Uterus (tissue), 4 donors: Measurements from ENCODE around the gene HDAC4. TPM values are rescaled to one million over a fixed set of nuclear protein-coding genes. Genes with fewer than 3 reads are reported as not detected.

ENCODE experiments used
- DNase-seq, 2 donors: peaks; one replicate each; pipeline ENCODE4 v3.0.0-alpha.2; 2019 to 2020
- H3K27ac ChIP-seq, 2 donors: fragments of 200-600 bp; sonication (generic); 1 replicate in 1 of 2; 2 replicates in 1 of 2; pipeline ENCODE4 v1.5.1; 2016 to 2018
- H3K27me3 ChIP-seq, 2 donors: fragments of 200-600 bp; sonication (generic); one replicate each; pipeline ENCODE4 v1.5.1; 2018 to 2019; ENCODE audit warnings: control low read depth in 1 of 2
- H3K36me3 ChIP-seq, 2 donors: fragments of 200-600 bp; sonication (generic); one replicate each; pipeline ENCODE4 v1.5.1; 2019; ENCODE audit warnings: control low read depth in 1 of 2
- H3K4me1 ChIP-seq, 2 donors: fragments of 200-600 bp; sonication (generic); one replicate each; pipeline ENCODE4 v1.5.1; 2018 to 2019; ENCODE audit warnings: control low read depth in 1 of 2
- H3K4me3 ChIP-seq, 2 donors: fragments of 200-600 bp; sonication (generic); 1 replicate in 1 of 2; 2 replicates in 1 of 2; pipeline ENCODE4 v1.5.1; 2018 to 2019; ENCODE audit warnings: mild to moderate bottlenecking in 1 of 2
- H3K9me3 ChIP-seq, 2 donors: fragments of 200-600 bp; sonication (generic); one replicate each; pipeline ENCODE4 v1.5.1; 2019; ENCODE audit warnings: control low read depth in 1 of 2
- POLR2A ChIP-seq, 2 donors: fragments of 450-650 bp; IDR thresholded peaks; one replicate each; pipeline ENCODE4 v1.6.1; 2016; ENCODE audit warnings: antibody characterized with exemption in 2 of 2, mild to moderate bottlenecking in 1 of 2, moderate library complexity in 1 of 2
- intact Hi-C: fragments of 100-400 bp; cut with DNase I; formaldehyde crosslinking; loops from one replicate; pipeline ENCODE4 v1.15.1; 2023; ENCODE audit warnings: low total_unique reads
- total RNA-seq, 4 donors: library from RNA; depleted of rRNA in 3 of 4; stranded (reverse); fragments of >200 nt in 3 of 4; gene quantifications; one replicate each; pipeline versions ENCODE4 v1.1.0 to v1.2.4, GENCODE V29; 2014 to 2023
- TF ChIP-seq, protein P1 (sequence below), 4 experiments: fragments of 200-600 bp in 2 of 4; fragments of 450-650 bp in 2 of 4; sonication (generic) in 2 of 4; IDR thresholded peaks; one replicate each; pipeline ENCODE4 v1.5.1; 2016 to 2019; ENCODE audit warnings: antibody characterized with exemption in 4 of 4, mild to moderate bottlenecking in 2 of 4, moderate library complexity in 1 of 4
- donor health status: DM: yes; HTN: yes; CAD: no.

HDAC4 gene
- total RNA-seq, 4 donors from 2014 or later = 42.1 to 91.5 (median 73.4) TPM

GRCh38 chr2:239323447-239323846 lies 77.4 kb downstream of the HDAC4 start:
- peaks cover 10 to 13% of the 10 kb centered on the region in 2 donors for H3K4me1 ChIP-seq
- H3K27me3 ChIP-seq = no peaks in the 10 kb centered on the region
- H3K4me3 ChIP-seq = no peak overlapping the region
- no peaks in the 10 kb centered on the region for H3K9me3 ChIP-seq
- DNase-seq = peak in 1 of 2 donors; percentile 12
- H3K36me3 ChIP-seq = no peaks in the 10 kb centered on the region
- intact Hi-C loops = no loop called here
- TF ChIP-seq, protein P1, sequence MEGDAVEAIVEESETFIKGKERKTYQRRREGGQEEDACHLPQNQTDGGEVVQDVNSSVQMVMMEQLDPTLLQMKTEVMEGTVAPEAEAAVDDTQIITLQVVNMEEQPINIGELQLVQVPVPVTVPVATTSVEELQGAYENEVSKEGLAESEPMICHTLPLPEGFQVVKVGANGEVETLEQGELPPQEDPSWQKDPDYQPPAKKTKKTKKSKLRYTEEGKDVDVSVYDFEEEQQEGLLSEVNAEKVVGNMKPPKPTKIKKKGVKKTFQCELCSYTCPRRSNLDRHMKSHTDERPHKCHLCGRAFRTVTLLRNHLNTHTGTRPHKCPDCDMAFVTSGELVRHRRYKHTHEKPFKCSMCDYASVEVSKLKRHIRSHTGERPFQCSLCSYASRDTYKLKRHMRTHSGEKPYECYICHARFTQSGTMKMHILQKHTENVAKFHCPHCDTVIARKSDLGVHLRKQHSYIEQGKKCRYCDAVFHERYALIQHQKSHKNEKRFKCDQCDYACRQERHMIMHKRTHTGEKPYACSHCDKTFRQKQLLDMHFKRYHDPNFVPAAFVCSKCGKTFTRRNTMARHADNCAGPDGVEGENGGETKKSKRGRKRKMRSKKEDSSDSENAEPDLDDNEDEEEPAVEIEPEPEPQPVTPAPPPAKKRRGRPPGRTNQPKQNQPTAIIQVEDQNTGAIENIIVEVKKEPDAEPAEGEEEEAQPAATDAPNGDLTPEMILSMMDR (IDR thresholded peaks at IDR 0.05) = no peak
- TF ChIP-seq POLR2A (IDR thresholded peaks at IDR 0.05) = no peak
- peak overlapping the region in 1 of 2 donors; percentile 12 for H3K27ac ChIP-seq

- peaks cover 1 to 15% of the 10 kb centered on the region in 2 donors for H3K4me1 ChIP-seq
- no peaks in the 10 kb centered on the region for H3K27me3 ChIP-seq
- TF ChIP-seq, protein P1 (IDR thresholded peaks at IDR 0.05) = no peak
- TF ChIP-seq POLR2A (IDR thresholded peaks at IDR 0.05) = no peak
- peak overlapping the region; percentile 12 to 31 for H3K27ac ChIP-seq
- intact Hi-C loops = no loop called here
- no peaks in the 10 kb centered on the region for H3K9me3 ChIP-seq
- no peak overlapping the region for H3K4me3 ChIP-seq
- peak in 1 of 2 donors; percentile 32 for DNase-seq
- no peaks in the 10 kb centered on the region for H3K36me3 ChIP-seq
Measured at GRCh38 chr2:239322416-239323086, 78.3 kb downstream of the HDAC4 start.

DNA sequence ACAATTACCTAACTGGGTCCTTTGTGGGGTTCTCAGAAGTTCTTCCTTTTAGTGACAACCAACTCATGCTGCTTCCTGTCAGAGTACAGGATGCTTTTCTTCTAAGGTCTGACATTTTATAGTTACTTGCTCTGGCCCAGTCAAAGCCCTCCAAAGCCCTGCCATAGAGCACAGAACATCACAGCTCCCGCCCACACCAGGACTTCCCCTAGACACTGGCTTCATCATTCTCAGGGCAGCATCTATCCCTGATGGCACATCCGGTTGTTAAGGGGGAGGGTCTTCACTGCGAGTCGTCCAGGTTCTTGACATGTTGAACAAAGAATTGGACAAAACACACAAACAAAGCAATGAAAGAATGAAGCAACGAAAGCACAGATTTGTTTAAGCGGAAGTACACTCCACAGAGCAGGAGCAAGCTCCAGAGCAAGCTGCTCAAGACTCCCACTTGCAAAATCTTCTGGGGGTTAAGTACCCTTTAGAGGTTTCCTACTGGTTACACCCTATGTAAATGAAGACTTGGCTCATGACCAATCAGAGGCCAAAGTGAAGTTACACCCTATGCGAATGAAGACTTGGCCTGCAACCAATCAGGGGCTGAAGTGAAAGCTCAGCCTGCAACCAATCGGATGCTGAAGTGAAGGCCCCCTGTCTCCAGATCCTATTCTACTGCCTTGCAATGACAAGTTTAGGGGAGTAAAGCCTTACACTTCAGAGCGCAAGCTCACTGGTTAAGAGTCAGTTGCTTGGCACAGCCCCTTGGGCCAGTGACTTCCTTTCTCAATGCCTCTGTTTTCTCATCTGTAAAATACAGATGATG lies 79.0 kb downstream of the HDAC4 start:
- H3K27me3 ChIP-seq = no peaks in the 10 kb centered on the region
- peak in 1 of 2 donors; percentile 15 for DNase-seq
- TF ChIP-seq POLR2A (IDR thresholded peaks at IDR 0.05) = no peak
- TF ChIP-seq, protein P1 (IDR thresholded peaks at IDR 0.05) = no peak
- peaks cover 0 to 15% of the 10 kb centered on the region in 2 donors for H3K4me1 ChIP-seq
- H3K36me3 ChIP-seq = no peaks in the 10 kb centered on the region
- no peak overlapping the region for H3K4me3 ChIP-seq
- H3K9me3 ChIP-seq = no peaks in the 10 kb centered on the region
- intact Hi-C loops = no loop called here
- H3K27ac ChIP-seq = peak overlapping the region in 1 of 2 donors; percentile 31

DNA sequence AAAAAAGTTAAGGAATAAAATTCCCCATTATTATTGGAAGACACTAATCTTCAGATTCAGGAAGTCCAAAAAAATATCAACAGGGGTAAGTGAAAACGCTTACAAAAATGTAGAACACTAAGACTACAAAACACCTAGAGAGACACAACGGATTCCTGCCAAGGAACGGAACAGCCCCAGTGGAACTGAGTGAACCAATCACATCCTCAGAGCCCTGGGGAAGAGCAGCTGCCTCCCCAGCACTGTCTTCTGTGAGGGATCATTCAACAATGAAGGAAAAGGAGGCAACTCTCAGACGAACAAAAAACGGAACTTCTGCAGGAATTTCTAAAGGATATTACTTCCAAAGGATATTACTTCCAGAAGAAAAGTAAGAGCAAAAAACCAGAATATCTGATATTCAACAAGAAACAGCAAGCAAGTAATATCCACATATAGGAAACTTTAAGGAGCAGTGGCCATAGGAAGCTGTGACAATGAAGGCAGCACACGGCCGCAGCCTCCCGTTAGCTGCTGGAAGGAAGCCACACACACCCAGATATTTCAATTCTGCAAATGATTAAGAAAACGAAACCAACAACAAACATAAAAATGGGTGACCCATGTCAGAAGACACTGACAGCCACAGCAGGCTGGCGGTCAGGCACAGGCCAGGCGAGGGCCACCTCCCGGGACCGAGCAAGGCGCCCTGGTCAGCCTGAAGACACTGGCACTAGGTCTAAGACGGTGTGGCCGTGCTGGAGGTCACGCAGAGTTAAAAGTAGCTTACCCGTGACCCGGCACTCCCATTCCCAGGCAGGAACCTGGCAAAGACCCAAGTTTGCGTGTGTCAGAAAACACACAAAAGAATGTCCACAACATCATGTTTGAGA lies 81.8 kb downstream of the HDAC4 start:
- Histone ChIP-seq H3K36me3 (no peaks in the 10 kb centered on the region), H3K4me3 (peak overlapping the region; percentile 31 to 34), H3K27ac (peak overlapping the region; percentile 86), H3K9me3 (no peaks in the 10 kb centered on the region), H3K4me1 (peaks cover 0 to 15% of the 10 kb centered on the region in 2 donors), H3K27me3 (no peaks in the 10 kb centered on the region)
- DNase-seq = peak; percentile 61 to 70
- TF ChIP-seq, protein P1 (IDR thresholded peaks at IDR 0.05) = no peak
- TF ChIP-seq POLR2A (IDR thresholded peaks at IDR 0.05) = peak in 1 of 2 donors; percentile 18
- intact Hi-C loops = no loop called here
